Duodenal mucosa (tissue), 2 donors: ENCODE results near the gene DMKN.
"Not testable (repeated sequence)": the region's sequence is repeated elsewhere in the genome, so short reads cannot be mapped to it uniquely, and the experiment has no call there.

Experiments used
- H3K27ac ChIP-seq: one replicate; pipeline ENCODE4 v1.7.0; 2013; ENCODE audit warnings: low read depth, low read length
- H3K27me3 ChIP-seq, 2 donors: one replicate each; pipeline ENCODE4 v1.7.0; 2013; ENCODE audit warnings: low read length in 2 of 2, control low read depth in 1 of 2; ENCODE audit not compliant: insufficient read depth in 2 of 2, control insufficient read depth in 1 of 2
- H3K36me3 ChIP-seq, 2 donors: one replicate each; pipeline ENCODE4 v1.7.0; 2013; ENCODE audit warnings: low read length in 2 of 2, control low read depth in 1 of 2; ENCODE audit not compliant: insufficient read depth in 2 of 2, control insufficient read depth in 1 of 2
- H3K4me1 ChIP-seq, 2 donors: one replicate each; pipeline ENCODE4 v1.7.0; 2013; ENCODE audit warnings: low read length in 2 of 2, control low read depth in 1 of 2; ENCODE audit not compliant: insufficient read depth in 2 of 2, control insufficient read depth in 1 of 2
- H3K4me3 ChIP-seq, 2 donors: one replicate each; pipeline ENCODE4 v1.7.0; 2013; ENCODE audit warnings: low read length in 2 of 2, low read depth in 1 of 2
- H3K9ac ChIP-seq, 2 donors: one replicate each; pipeline ENCODE4 v1.7.0; 2013; ENCODE audit warnings: low read length in 2 of 2, low read depth in 1 of 2
- H3K9me3 ChIP-seq, 2 donors: one replicate each; pipeline ENCODE4 v1.7.0; 2013; ENCODE audit warnings: low read length in 2 of 2, control low read depth in 1 of 2; ENCODE audit not compliant: control insufficient read depth in 1 of 2

Gene DMKN

GRCh38 chr19:35484252-35485036 is 29.0 kb downstream of the DMKN start:
- Histone ChIP-seq H3K27me3 (peaks cover 0 to 3% of the 10 kb centered on the region in 2 donors), H3K4me1 (peaks cover 0 to 4% of the 10 kb centered on the region in 2 donors), H3K9me3 (no peaks in the 10 kb centered on the region), H3K4me3 (no peak overlapping the region), H3K27ac (no peak overlapping the region), H3K36me3 (no peaks in the 10 kb centered on the region), H3K9ac (no peak overlapping the region)

GRCh38 chr19:35483089-35483488 is 30.4 kb downstream of the DMKN start:
- Histone ChIP-seq H3K27ac (no peak overlapping the region), H3K9ac (no peak overlapping the region), H3K4me1 (peaks cover 0 to 4% of the 10 kb centered on the region in 2 donors), H3K9me3 (no peaks in the 10 kb centered on the region), H3K27me3 (peaks cover 0 to 3% of the 10 kb centered on the region in 2 donors), H3K36me3 (no peaks in the 10 kb centered on the region), H3K4me3 (no peak overlapping the region)

- Histone ChIP-seq H3K27ac (no peak overlapping the region), H3K4me3 (no peak overlapping the region), H3K36me3 (no peaks in the 10 kb centered on the region), H3K4me1 (no peaks in the 10 kb centered on the region), H3K9ac (no peak overlapping the region), H3K27me3 (no peaks in the 10 kb centered on the region), H3K9me3 (no peaks in the 10 kb centered on the region)
These were observed 34.4 kb downstream of the DMKN start for GRCh38 chr19:35478794-35479677.

- H3K4me3 ChIP-seq = no peak overlapping the region
- no peak overlapping the region for H3K9ac ChIP-seq
- no peaks in the 10 kb centered on the region for H3K27me3 ChIP-seq
- no peak overlapping the region for H3K27ac ChIP-seq
- no peaks in the 10 kb centered on the region for H3K4me1 ChIP-seq
- no peaks in the 10 kb centered on the region for H3K36me3 ChIP-seq
- no peaks in the 10 kb centered on the region for H3K9me3 ChIP-seq
These were observed 37.3 kb downstream of the DMKN start for GRCh38 chr19:35476149-35476548.

GRCh38 chr19:35474594-35474993 is 38.9 kb downstream of the DMKN start:
- H3K9me3 ChIP-seq, H3K27ac ChIP-seq, H3K4me1 ChIP-seq, H3K27me3 ChIP-seq, H3K4me3 ChIP-seq, H3K9ac ChIP-seq, H3K36me3 ChIP-seq: not testable (repeated sequence)

- Histone ChIP-seq H3K9me3 (no peaks in the 10 kb centered on the region), H3K27me3 (no peaks in the 10 kb centered on the region), H3K9ac (no peak overlapping the region), H3K4me1 (no peaks in the 10 kb centered on the region), H3K27ac (no peak overlapping the region), H3K4me3 (no peak overlapping the region), H3K36me3 (no peaks in the 10 kb centered on the region)
These were observed 39.3 kb downstream of the DMKN start for GRCh38 chr19:35474104-35474503.

GRCh38 chr19:35471946-35472345 is 41.5 kb downstream of the DMKN start:
- H3K36me3 ChIP-seq = no peaks in the 10 kb centered on the region
- H3K4me1 ChIP-seq = no peaks in the 10 kb centered on the region
- no peak overlapping the region for H3K9ac ChIP-seq
- H3K4me3 ChIP-seq = no peak overlapping the region
- H3K9me3 ChIP-seq = no peaks in the 10 kb centered on the region
- H3K27me3 ChIP-seq = no peaks in the 10 kb centered on the region
- no peak overlapping the region for H3K27ac ChIP-seq

- not testable (repeated sequence) for H3K36me3 ChIP-seq, H3K4me1 ChIP-seq, H3K27me3 ChIP-seq, H3K9me3 ChIP-seq, H3K4me3 ChIP-seq, H3K27ac ChIP-seq, H3K9ac ChIP-seq
These were observed 42.4 kb downstream of the DMKN start for GRCh38 chr19:35471075-35471474.

GRCh38 chr19:35470128-35470527 is 43.3 kb downstream of the DMKN start:
- no peaks in the 10 kb centered on the region for H3K36me3 ChIP-seq
- no peaks in the 10 kb centered on the region for H3K27me3 ChIP-seq
- H3K9me3 ChIP-seq = no peaks in the 10 kb centered on the region
- H3K27ac ChIP-seq = no peak overlapping the region
- no peak overlapping the region for H3K9ac ChIP-seq
- no peaks in the 10 kb centered on the region for H3K4me1 ChIP-seq
- no peak overlapping the region for H3K4me3 ChIP-seq

- H3K4me3 ChIP-seq = no peak overlapping the region
- H3K9me3 ChIP-seq = no peaks in the 10 kb centered on the region
- H3K27me3 ChIP-seq = no peaks in the 10 kb centered on the region
- no peak overlapping the region for H3K27ac ChIP-seq
- no peaks in the 10 kb centered on the region for H3K36me3 ChIP-seq
- no peaks in the 10 kb centered on the region for H3K4me1 ChIP-seq
- no peak overlapping the region for H3K9ac ChIP-seq
These were observed 44.8 kb downstream of the DMKN start for GRCh38 chr19:35468637-35469036.
